Astrocyte (in vitro differentiated cells and primary cell): ENCODE results near the gene FLNC.

Experiments
- CTCF ChIP-seq: IDR thresholded peaks from 2 replicates; pipeline ENCODE4 v1.5.1; 2011; ENCODE audit warnings: low read depth, mild to moderate bottlenecking, inconsistent platforms, low read length, moderate library complexity; ENCODE audit not compliant: insufficient read depth
- EZH2 ChIP-seq: IDR thresholded peaks from 2 replicates; pipeline ENCODE4 v1.6.1; 2012; ENCODE audit warnings: mild to moderate bottlenecking, low read length, inconsistent platforms; ENCODE audit not compliant: insufficient read depth

DNA sequence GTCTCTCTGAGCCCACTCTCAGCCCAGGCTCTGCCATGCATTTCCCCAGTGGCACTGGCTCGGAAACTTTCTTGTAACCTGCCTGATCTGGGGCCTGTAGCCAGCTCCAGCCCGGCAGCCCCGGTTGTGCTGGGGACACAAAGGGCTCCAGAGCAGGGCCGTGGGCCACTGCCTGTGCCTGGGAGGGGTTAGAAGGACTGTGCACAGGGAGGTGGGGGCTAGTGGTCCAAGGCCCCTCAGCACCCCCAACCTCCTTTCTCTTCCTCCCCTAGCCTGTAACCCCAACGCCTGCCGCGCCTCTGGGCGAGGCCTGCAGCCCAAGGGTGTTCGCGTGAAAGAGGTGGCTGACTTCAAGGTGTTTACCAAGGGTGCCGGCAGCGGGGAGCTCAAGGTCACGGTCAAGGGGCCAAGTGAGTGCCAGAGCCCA is 9.6 kb downstream of the FLNC start:
- no peak for TF ChIP-seq EZH2
- TF ChIP-seq CTCF: no peak
